AG04450 (cell line): ENCODE results near the gene CHST3. TPM values are rescaled to one million over a fixed set of nuclear protein-coding genes. Genes with fewer than 3 reads are reported as not detected.
"Not testable (repeated sequence)": the region's sequence is repeated elsewhere in the genome, so short reads cannot be mapped to it uniquely, and the experiment has no call there.

Experiments
- CTCF ChIA-PET: fragments of 300-600, 350-600 bp; formaldehyde crosslinking; extraction: SDS; loops from one replicate; lab custom pipeline; 2022; ENCODE audit warnings: antibody characterized with exemption, inconsistent platforms; lab: Charles Lee
- POLR2A ChIA-PET: fragments of 350-600 bp; formaldehyde crosslinking; extraction: SDS; loops from one replicate; lab custom pipeline; 2021; ENCODE audit warnings: antibody characterized with exemption, inconsistent platforms; lab: Yijun Ruan, JAX
- DNase-seq: peaks from one replicate; pipeline ENCODE4 v3.0.0-alpha.2; 2011; ENCODE audit warnings: low read depth, low spot score
- H3K27ac ChIP-seq: one replicate; pipeline ENCODE4 v1.5.1; 2012; ENCODE audit warnings: low read depth, low read length, control low read depth
- H3K27me3 ChIP-seq: one replicate; pipeline ENCODE4 v1.6.0; 2012; ENCODE audit warnings: low read length; ENCODE audit not compliant: control insufficient read depth, insufficient read depth
- H3K4me3 ChIP-seq: 2 replicates; pipeline ENCODE4 v1.5.1; 2011; ENCODE audit warnings: mild to moderate bottlenecking, low read depth, low read length, control low read depth
- H3K9me3 ChIP-seq: 2 replicates; pipeline ENCODE4 v1.5.1; 2012; ENCODE audit warnings: low read length; ENCODE audit not compliant: control insufficient read depth, insufficient read depth
- CTCF ChIP-seq: IDR thresholded peaks from 2 replicates; pipeline ENCODE4 v1.5.1; 2011; ENCODE audit warnings: low read depth, low read length, control low read depth, inconsistent platforms
- polyA plus RNA-seq: library from polyadenylated mRNA; depleted of rRNA; stranded (reverse); fragments of >200 nt; gene quantifications from 2 replicates; pipeline ENCODE4 v1.2.3, GENCODE V29; 2011

CHST3 gene
- polyA plus RNA-seq, 1 experiment: 4.6 TPM

GRCh38 chr10:71975087-71975870 lies 11.1 kb downstream of the CHST3 start:
- peak overlapping the region; percentile 73 for H3K27ac ChIP-seq

GRCh38 chr10:71975871-71976725 lies 11.9 kb downstream of the CHST3 start:
- TF ChIP-seq CTCF: no peak
- H3K4me3 ChIP-seq: no peak overlapping the region
- H3K9me3 ChIP-seq: no peaks in the 10 kb centered on the region
- ChIA-PET CTCF (interaction anchor here (1.4 to 1.7 kb wide), 3 partner anchors 69 to 80 kb away, joined by 3 to 4 read pairs (median 4); no protein-coding TSS in a partner anchor), POLR2A (no interaction called here)
- peak overlapping the region; percentile 73 for H3K27ac ChIP-seq
- no peaks in the 10 kb centered on the region for H3K27me3 ChIP-seq
- DNase-seq: no peak

More at GRCh38 chr10:71975087-71975870, 11.1 kb downstream of the CHST3 start:
- no peaks in the 10 kb centered on the region for H3K9me3 ChIP-seq
- no peaks in the 10 kb centered on the region for H3K27me3 ChIP-seq
- H3K4me3 ChIP-seq: no peak overlapping the region
- no peak for TF ChIP-seq CTCF
- ChIA-PET CTCF (interaction anchor here (0.6 to 1.7 kb wide), 5 partner anchors 10 to 1935 kb away, joined by 3 to 4 read pairs (median 4); partner anchors contain the start of gene PLAU), POLR2A (interaction anchor here (1.2 kb wide), 1 partner anchor 11 kb away, joined by 5 read pairs; the partner anchor contains the start of gene CHST3)
- DNase-seq: no peak

- CTCF ChIA-PET: interaction anchor here (0.9 to 1.2 kb wide), 2 partner anchors 22 to 71 kb away, joined by 3 read pairs; no protein-coding TSS in a partner anchor
- H3K27me3 ChIP-seq, POLR2A ChIA-PET, DNase-seq, H3K9me3 ChIP-seq, H3K27ac ChIP-seq, H3K4me3 ChIP-seq: not testable (repeated sequence)
Measured at GRCh38 chr10:71977614-71977903, 13.4 kb downstream of the CHST3 start.

- H3K9me3 ChIP-seq: no peaks in the 10 kb centered on the region
- TF ChIP-seq CTCF: no peak
- ChIA-PET CTCF (interaction anchor here (0.6 to 0.9 kb wide), 2 partner anchors 23 to 146 kb away, joined by 3 to 9 read pairs; no protein-coding TSS in a partner anchor), POLR2A (no interaction called here)
- no peaks in the 10 kb centered on the region for H3K27me3 ChIP-seq
- no peak overlapping the region for H3K27ac ChIP-seq
- H3K4me3 ChIP-seq: no peak overlapping the region
- DNase-seq: no peak
Measured at GRCh38 chr10:71978476-71978875, 14.3 kb downstream of the CHST3 start.

GRCh38 chr10:71978988-71979691 lies 14.9 kb downstream of the CHST3 start:
- H3K27ac ChIP-seq: no peak overlapping the region
- POLR2A ChIA-PET: no interaction called here
- no peaks in the 10 kb centered on the region for H3K9me3 ChIP-seq
- no peak for TF ChIP-seq CTCF
- no peak for DNase-seq
- CTCF ChIA-PET: no interaction called here
- H3K27me3 ChIP-seq: no peaks in the 10 kb centered on the region
- H3K4me3 ChIP-seq: no peak overlapping the region
